GM12878 (cell line): ENCODE data around the gene COIL. TPM values are rescaled to one million over a fixed set of nuclear protein-coding genes. Genes with fewer than 3 reads are reported as not detected.

Experiments used
- ATAC-seq: fragments of 200-7000 bp; cut with Tn5 transposase; 3 replicates; pipeline ENCODE4 v1.9.1; 2020; ENCODE audit warnings: mild to moderate bottlenecking, moderate library complexity
- BruUV-seq: library from RNA; stranded (reverse); fragments of 400-500 nt; replicated peaks from 2 replicates; lab custom pipeline; 2021; lab: Mats Ljungman, UMichigan
- CTCF ChIA-PET: fragments of 300-600 bp; sonication (Branson Sonifier 250); formaldehyde crosslinking; extraction: SDS; loops from one replicate; lab custom pipeline; 2021; ENCODE audit warnings: inconsistent platforms; lab: Yijun Ruan, JAX
- POLR2A ChIA-PET: fragments of 350-600 bp; formaldehyde crosslinking; extraction: SDS; loops from one replicate; lab custom pipeline; 2021; ENCODE audit warnings: inconsistent platforms; lab: Charles Lee
- RAD21 ChIA-PET: fragments of 300-600 bp; sonication (Branson Sonifier 250); formaldehyde crosslinking; loops from one replicate; lab custom pipeline; 2023; ENCODE audit warnings: antibody characterized with exemption; ENCODE audit not compliant: unreplicated experiment; lab: Charles Lee
- SMC1A ChIA-PET: fragments of 300-600 bp; sonication (Branson Sonifier 250); formaldehyde crosslinking; loops from one replicate; lab custom pipeline; 2023; ENCODE audit not compliant: unreplicated experiment, uncharacterized antibody; lab: Charles Lee
- DNase-seq: peaks from one replicate; pipeline ENCODE4 v3.0.0-alpha.2; 2011; ENCODE audit warnings: low read depth, low spot score
- FAIRE-seq: peaks from 3 replicates; lab custom pipeline; 2011; peaks lifted over from hg19 to GRCh38; lab: Jason Lieb, UNC
- H2AFZ ChIP-seq: 2 replicates; pipeline ENCODE4 v1.6.0; 2011; ENCODE audit warnings: low read depth, low read length, control low read depth; ENCODE audit not compliant: control insufficient read depth
- H3K27ac ChIP-seq: 2 replicates; pipeline ENCODE4 v1.5.1; 2011; ENCODE audit warnings: control low read depth; ENCODE audit not compliant: control insufficient read depth, insufficient read depth
- H3K27me3 ChIP-seq, 2 experiments: replicated peaks in 1 of 2; 2 replicates each; pipeline versions ENCODE4 v1.6.0 to v1.6.1; 2011; ENCODE audit warnings: low read length in 1 of 2; ENCODE audit not compliant: control insufficient read depth in 2 of 2, insufficient read depth in 2 of 2
- H3K36me3 ChIP-seq, 2 experiments: 2 replicates each; pipeline ENCODE4 v1.5.1; 2011; ENCODE audit warnings: low read length in 1 of 2; ENCODE audit not compliant: control insufficient read depth in 2 of 2, insufficient read depth in 2 of 2
- H3K4me1 ChIP-seq: 2 replicates; pipeline ENCODE4 v1.6.1; 2011; ENCODE audit warnings: mild to moderate bottlenecking, low read length, moderate library complexity, mixed read lengths; ENCODE audit not compliant: control insufficient read depth, insufficient read depth
- H3K4me2 ChIP-seq: 2 replicates; pipeline ENCODE4 v1.6.0; 2011; ENCODE audit warnings: control low read depth; ENCODE audit not compliant: control insufficient read depth, insufficient read depth
- H3K4me3 ChIP-seq: fragments of 200-600 bp; sonication (generic); 2 replicates; pipeline ENCODE4 v1.5.1; 2016
- H3K79me2 ChIP-seq: 2 replicates; pipeline ENCODE4 v1.6.0; 2011; ENCODE audit warnings: low read length; ENCODE audit not compliant: control insufficient read depth, insufficient read depth
- H3K9ac ChIP-seq: 2 replicates; pipeline ENCODE4 v1.8.0; 2011; ENCODE audit warnings: low read length, control low read depth, mixed read lengths; ENCODE audit not compliant: control insufficient read depth, insufficient read depth
- H3K9me3 ChIP-seq: replicated peaks from 3 replicates; pipeline ENCODE4 v1.5.1; 2011; ENCODE audit warnings: mild to moderate bottlenecking, low read length; ENCODE audit not compliant: control insufficient read depth, insufficient read depth
- H4K20me1 ChIP-seq: 2 replicates; pipeline ENCODE4 v1.6.0; 2011; ENCODE audit not compliant: control insufficient read depth, insufficient read depth
- ATF2 ChIP-seq: IDR thresholded peaks from 2 replicates; pipeline ENCODE4 v1.6.1; 2012; ENCODE audit warnings: low read length, inconsistent platforms
- CEBPB ChIP-seq, 2 experiments: fragments of 150-350 bp in 1 of 2; IDR thresholded peaks; 2 replicates each; pipeline ENCODE4 v1.6.1; 2012 to 2014; ENCODE audit warnings: low read depth in 2 of 2, low read length in 2 of 2, borderline replicate concordance in 1 of 2, inconsistent platforms in 1 of 2
- CREB1 ChIP-seq: IDR thresholded peaks from 2 replicates; pipeline ENCODE4 v1.6.1; 2012; ENCODE audit warnings: low read depth, mild to moderate bottlenecking, inconsistent platforms
- E2F8 ChIP-seq: fragments of 450-650 bp; IDR thresholded peaks from 2 replicates; pipeline ENCODE4 v1.6.1; 2018; ENCODE audit warnings: mild to moderate bottlenecking, low read depth, moderate library complexity; ENCODE audit not compliant: partially characterized antibody
- HDAC2 ChIP-seq: fragments of 200-600 bp; sonication (generic); IDR thresholded peaks from 2 replicates; pipeline ENCODE4 v1.6.1; 2017
- HSF1 ChIP-seq: fragments of 150-350 bp; IDR thresholded peaks from 2 replicates; pipeline ENCODE4 v1.6.1; 2014; ENCODE audit warnings: mild to moderate bottlenecking, low read depth, low read length
- LARP7 ChIP-seq: fragments of 450-650 bp; IDR thresholded peaks from 2 replicates; pipeline ENCODE4 v1.6.1; 2017; ENCODE audit warnings: mild to moderate bottlenecking
- NRF1 ChIP-seq: conservative IDR thresholded peaks from 2 replicates; pipeline ENCODE4 v1.6.1; 2011; ENCODE audit warnings: mild to moderate bottlenecking, low read depth, low read length, improper control_type of control experiment
- PAX8 ChIP-seq: fragments of 450-650 bp; IDR thresholded peaks from 2 replicates; pipeline ENCODE4 v1.6.1; 2017; ENCODE audit warnings: mild to moderate bottlenecking, moderate library complexity
- ZNF622 ChIP-seq: fragments of 450-650 bp; IDR thresholded peaks from 2 replicates; pipeline ENCODE4 v1.6.1; 2017; ENCODE audit warnings: mild to moderate bottlenecking, inconsistent platforms
- WGBS: methylation state at CpG from one replicate; pipeline ENCODE4 v1.1.6; 2016; ENCODE audit warnings: low lambda C conversion rate; ENCODE audit not compliant: insufficient replicate concordance, insufficient coverage; ENCODE audit errors: missing lambda C conversion rate; 5-methylcytosine and 5-hydroxymethylcytosine counted together
- in situ Hi-C: fragments of 300-500 bp; cut with MboI; formaldehyde crosslinking; loops from 9 replicates; pipeline ENCODE4 v1.14.3; 2018; ENCODE audit warnings: mixed read lengths
- intact Hi-C: fragments of 100-400 bp; cut with micrococcal nuclease; formaldehyde crosslinking; loops from one replicate; pipeline ENCODE4 v1.14.2; 2022; ENCODE audit not compliant: unreplicated experiment
- polyA plus RNA-seq, 11 experiments: library from polyadenylated mRNA; depleted of rRNA in 4 of 11; unstranded in 6 of 11; stranded (reverse) in 5 of 11; fragments of >200 nt; fragmentation: Nextera tagmentation in 4 of 11; fragmentation: Illumina TruSeq in 1 of 11; extraction: Ambion mirVana in 4 of 11; extraction: Trizol in 1 of 11; gene quantifications; 1 replicate in 1 of 11; 2 replicates in 10 of 11; pipeline versions ENCODE4 v1.2.1 to v1.2.3, GENCODE V29; 2011 to 2016; ENCODE audit warnings: inconsistent platforms in 2 of 11, missing spikeins in 2 of 11, low read depth in 1 of 11
- total RNA-seq, 4 experiments: library from RNA; depleted of rRNA in 3 of 4; stranded (reverse); fragments of >200 nt in 3 of 4; fragmentation: Illumina TruSeq in 1 of 4; extraction: Trizol in 1 of 4; gene quantifications; 2 replicates each; pipeline versions ENCODE4 v1.2.1 to v1.2.3, GENCODE V29; 2013 to 2021

Gene COIL
- total and polyA plus RNA-seq, 10 of the 15 experiments (the other 5 are each of a cell fraction or from before 2014, with no cell fraction given), result 13.7 to 24.3 (median 17.4) TPM

GRCh38 chr17:56917559-56918296 lies 43.1 kb downstream of the COIL start:
- ChIA-PET CTCF (interaction anchor here (1.5 kb wide), 1 partner anchor 13 kb away, joined by 3 read pairs; no protein-coding TSS in a partner anchor), SMC1A (no interaction called here), POLR2A (interaction anchor here (0.8 to 1.4 kb wide), 2 partner anchors 10 to 14 kb away, joined by 3 read pairs; no protein-coding TSS in a partner anchor), RAD21 (no interaction called here)
- Histone ChIP-seq H4K20me1 (no peaks in the 10 kb centered on the region), H2AFZ (no peak overlapping the region), H3K36me3 (no peaks in the 10 kb centered on the region), H3K27me3 (no peaks in the 10 kb centered on the region), H3K4me2 (no peak overlapping the region), H3K79me2 (peaks cover 23% of the 10 kb centered on the region), H3K9me3 (no peaks in the 10 kb centered on the region; the same call in 2 of the 3 replicates), H3K9ac (no peak overlapping the region), H3K4me1 (peaks cover 11% of the 10 kb centered on the region), H3K27ac (no peak overlapping the region), H3K4me3 (no peak overlapping the region)
- no peak for TF ChIP-seq HDAC2
- no peak for TF ChIP-seq LARP7
- TF ChIP-seq E2F8, result no peak
- TF ChIP-seq HSF1, result no peak
- TF ChIP-seq ZNF622, result no peak
- no peak for TF ChIP-seq CEBPB (IDR thresholded peaks at IDR 0.05; ENCODE audit: borderline replicate concordance in 1 of 2, low read depth in 2 of 2, low read length in 2 of 2)
- no peak for TF ChIP-seq NRF1
- no peak for TF ChIP-seq PAX8
- no peak for TF ChIP-seq ATF2
- no peak for TF ChIP-seq CREB1
- WGBS, result 98% methylated on average over 4 of the region's 4 CpGs
- ATAC-seq, result no peak
- no TSS peak for BruUV-seq
- in situ Hi-C loops, result no loop called here
- no peak for FAIRE-seq
- no peak for DNase-seq
- intact Hi-C loops, result no loop called here
